H1 (cell line): Measurements from ENCODE around the gene ARID3B. TPM values are rescaled to one million over a fixed set of nuclear protein-coding genes. Genes with fewer than 3 reads are reported as not detected.

Source experiments
- BCL11A ChIP-seq, 2 experiments: IDR thresholded peaks; one replicate each; pipeline ENCODE4 v1.6.1; 2011; ENCODE audit warnings: low read depth in 2 of 2, low read length in 2 of 2, mild to moderate bottlenecking in 2 of 2
- CEBPB ChIP-seq: IDR thresholded peaks from 2 replicates; pipeline ENCODE4 v1.6.1; 2012; ENCODE audit warnings: low read depth, low read length
- CHD2 ChIP-seq: IDR thresholded peaks from 2 replicates; pipeline ENCODE4 v1.6.1; 2012; ENCODE audit warnings: low read length, improper control_type of control experiment
- EP300 ChIP-seq, 2 experiments: IDR thresholded peaks; 1 replicate in 1 of 2; 2 replicates in 1 of 2; pipeline ENCODE4 v1.6.1; 2011 to 2012; ENCODE audit warnings: low read depth in 2 of 2, low read length in 2 of 2, mild to moderate bottlenecking in 2 of 2, borderline replicate concordance in 1 of 2, inconsistent platforms in 1 of 2, moderate library complexity in 1 of 2
- HDAC2 ChIP-seq, 2 experiments: fragments of 300-600 bp in 1 of 2; sonication (generic) in 1 of 2; IDR thresholded peaks; 2 replicates each; pipeline ENCODE4 v1.6.1; 2011 to 2012; ENCODE audit warnings: low read depth in 2 of 2, low read length in 2 of 2, mild to moderate bottlenecking in 2 of 2, moderate library complexity in 2 of 2, borderline replicate concordance in 1 of 2, inconsistent platforms in 1 of 2
- KDM4A ChIP-seq: IDR thresholded peaks from one replicate; pipeline ENCODE4 v1.7.1; 2012; ENCODE audit warnings: low read depth, mild to moderate bottlenecking, moderate library complexity, low read length, inconsistent platforms; ENCODE audit not compliant: severe bottlenecking
- polyA plus RNA-seq, 7 experiments: library from polyadenylated mRNA; depleted of rRNA in 3 of 7; stranded (reverse) in 5 of 7; unstranded in 2 of 7; fragments of >200 nt in 5 of 7; fragments of 200-250 nt in 2 of 7; gene quantifications; 1 replicate in 5 of 7; 2 replicates in 1 of 7; 4 replicates in 1 of 7; pipeline versions ENCODE4 v1.2.1 to v1.2.3, GENCODE V29; 2011 to 2013; ENCODE audit warnings: missing spikeins in 2 of 7, mixed read lengths in 2 of 7
- total RNA-seq: library from RNA; stranded (reverse); fragmentation: NEBNext Ultra II Directional; extraction: Animal tissue kit (Norgen Biotek cat#: 25700); gene quantifications from 2 replicates; pipeline ENCODE4 v1.2.1, GENCODE V29; 2021

ARID3B gene
- total and polyA plus RNA-seq, 2 of the 8 experiments (the other 6 are each of a cell fraction or from before 2014, with no cell fraction given) = 81.0 to 115 TPM

- no peak for TF ChIP-seq HDAC2 (IDR thresholded peaks at IDR 0.05; ENCODE audit: borderline replicate concordance in 1 of 2, low read depth in 2 of 2, low read length in 2 of 2)
- TF ChIP-seq BCL11A (IDR thresholded peaks at IDR 0.05; ENCODE audit: low read depth in 2 of 2, low read length in 2 of 2) = no peak
- no peak for TF ChIP-seq KDM4A
- no peak for TF ChIP-seq EP300 (IDR thresholded peaks at IDR 0.05; ENCODE audit: borderline replicate concordance in 1 of 2, low read depth in 2 of 2, low read length in 2 of 2)
- no peak for TF ChIP-seq CHD2
- TF ChIP-seq CEBPB = no peak
These were observed 81.7 kb downstream of the ARID3B start (continued) for GRCh38 chr15:74622758-74623157.
